ENCODE results near the gene CDIP1. TPM values are rescaled to one million over a fixed set of nuclear protein-coding genes. Genes with fewer than 3 reads are reported as not detected.

Gene CDIP1
- total and polyA plus RNA-seq, 10 of the 15 experiments (the other 5 are each of a cell fraction or from before 2014, with no cell fraction given), result 6.1 to 32.4 (median 13.6) TPM

GRCh38 chr16:4481526-4481925, 57.0 kb downstream of the CDIP1 start:
- Histone ChIP-seq H4K20me1 (ENCODE audit: control insufficient read depth, insufficient read depth) (no peaks in the 10 kb centered on the region), H3K9ac (ENCODE audit: control insufficient read depth, insufficient read depth, low read length) (no peak overlapping the region), H3K27me3 (replicated peaks in 1 of 2; ENCODE audit: control insufficient read depth in 2 of 2, insufficient read depth in 2 of 2, low read length in 1 of 2) (no peaks in the 10 kb centered on the region), H3K27ac (ENCODE audit: control insufficient read depth, insufficient read depth) (no peak overlapping the region), H2AFZ (ENCODE audit: control insufficient read depth, low read depth, low read length) (no peak overlapping the region), H3K9me3 (replicated peaks; ENCODE audit: control insufficient read depth, insufficient read depth, low read length) (no peaks in the 10 kb centered on the region), H3K36me3 (ENCODE audit: control insufficient read depth in 2 of 2, insufficient read depth in 2 of 2, low read length in 1 of 2) (peaks cover 1 to 10% of the 10 kb centered on the region in 2 experiments; a peak in 3 of 4 replicates), H3K4me2 (ENCODE audit: control insufficient read depth, insufficient read depth) (no peak overlapping the region), H3K4me1 (ENCODE audit: control insufficient read depth, insufficient read depth, low read length) (no peaks in the 10 kb centered on the region), H3K79me2 (ENCODE audit: control insufficient read depth, insufficient read depth, low read length) (peaks cover 17% of the 10 kb centered on the region), H3K4me3 (no peak overlapping the region)
- ATAC-seq (no peak), FAIRE-seq (no peak), DNase-seq (ENCODE audit: low read depth, low spot score) (no peak)
- SMC1A ChIA-PET (ENCODE audit: uncharacterized antibody, unreplicated experiment), result no interaction called here
- no TSS peak for BruUV-seq (replicated peaks)
- RAD21 ChIA-PET (ENCODE audit: unreplicated experiment), result interaction anchor here (0.7 kb wide), 1 partner anchor 8 kb away, joined by 3 read pairs; no protein-coding TSS in a partner anchor
- 93% methylated on average over 2 of the region's 2 CpGs for WGBS (ENCODE audit: insufficient coverage, insufficient replicate concordance, low lambda C conversion rate, missing lambda C conversion rate)
- POLR2A ChIA-PET, result interaction anchor here (0.7 kb wide), 1 partner anchor 199 kb away, joined by 3 read pairs; no protein-coding TSS in a partner anchor
- in situ Hi-C loops (cut with MboI), result no loop called here
- CTCF ChIA-PET, result interaction anchor here (0.8 kb wide), 1 partner anchor 67 kb away, joined by 3 read pairs; no protein-coding TSS in a partner anchor
- TF ChIP-seq SMAD1 (IDR thresholded peaks at IDR 0.05; ENCODE audit: low read depth, partially characterized antibody), result no peak
- TF ChIP-seq NFXL1 (IDR thresholded peaks at IDR 0.05; ENCODE audit: borderline replicate concordance), result no peak
- no peak for TF ChIP-seq TCF3 (IDR thresholded peaks at IDR 0.05; ENCODE audit: borderline replicate concordance, insufficient read depth, low read depth, low read length)
- no peak for TF ChIP-seq POLR2A (IDR thresholded peaks at IDR 0.05; ENCODE audit: low read depth, low read length)
- no peak for TF ChIP-seq SPI1 (IDR thresholded peaks at IDR 0.05; ENCODE audit: borderline replicate concordance, insufficient read depth, low read depth, low read length)
- no peak for TF ChIP-seq BCL11A (IDR thresholded peaks at IDR 0.05; ENCODE audit: low read depth, low read length)
- no peak for TF ChIP-seq CREM (IDR thresholded peaks at IDR 0.05; ENCODE audit: low read depth)
- TF ChIP-seq ZBED1 (IDR thresholded peaks at IDR 0.05; ENCODE audit: borderline replicate concordance), result no peak
- no peak for TF ChIP-seq CBX3 (IDR thresholded peaks at IDR 0.05; ENCODE audit: borderline replicate concordance, low read depth)
- TF ChIP-seq RFX5 (IDR thresholded peaks at IDR 0.05; ENCODE audit: low read depth, low read length), result no peak
- no peak for TF ChIP-seq MEF2B (IDR thresholded peaks at IDR 0.05; ENCODE audit: partially characterized antibody, poor library complexity, severe bottlenecking)
- no peak for TF ChIP-seq HSF1 (IDR thresholded peaks at IDR 0.05; ENCODE audit: low read depth, low read length)
- no peak for TF ChIP-seq E4F1 (IDR thresholded peaks at IDR 0.05; ENCODE audit: borderline replicate concordance, partially characterized antibody)
- no peak for TF ChIP-seq CTCF (IDR thresholded peaks at IDR 0.05 in 2 of 3, conservative IDR thresholded peaks at IDR 0.05 in 1 of 3; ENCODE audit: control insufficient read depth in 2 of 3, extremely low read depth in 1 of 3, insufficient read depth in 1 of 3, low read depth in 3 of 3, low read length in 3 of 3)
- intact Hi-C loops (cut with micrococcal nuclease; ENCODE audit: unreplicated experiment), result no loop called here

Data from GM12878 (cell line).